PFSK-1 (cell line): Measurements from ENCODE around the gene UGGT2.

Experiments
- POLR2AphosphoS5 ChIP-seq: IDR thresholded peaks from 2 replicates; pipeline ENCODE4 v1.6.1; 2012; ENCODE audit warnings: low read depth, mild to moderate bottlenecking, control low read depth, low read length, moderate library complexity
- REST ChIP-seq, 2 experiments: IDR thresholded peaks; 2 replicates each; pipeline versions ENCODE4 v1.6.1 to v1.8.0; 2011 to 2012; ENCODE audit warnings: low read depth in 2 of 2, low read length in 2 of 2, control low read depth in 1 of 2, inconsistent platforms in 1 of 2, mild to moderate bottlenecking in 1 of 2, moderate library complexity in 1 of 2; ENCODE audit not compliant: insufficient read depth in 1 of 2
- TAF1 ChIP-seq: IDR thresholded peaks from 2 replicates; pipeline ENCODE4 v1.6.1; 2012; ENCODE audit warnings: low read length, control low read depth, borderline replicate concordance; ENCODE audit not compliant: insufficient read depth

DNA sequence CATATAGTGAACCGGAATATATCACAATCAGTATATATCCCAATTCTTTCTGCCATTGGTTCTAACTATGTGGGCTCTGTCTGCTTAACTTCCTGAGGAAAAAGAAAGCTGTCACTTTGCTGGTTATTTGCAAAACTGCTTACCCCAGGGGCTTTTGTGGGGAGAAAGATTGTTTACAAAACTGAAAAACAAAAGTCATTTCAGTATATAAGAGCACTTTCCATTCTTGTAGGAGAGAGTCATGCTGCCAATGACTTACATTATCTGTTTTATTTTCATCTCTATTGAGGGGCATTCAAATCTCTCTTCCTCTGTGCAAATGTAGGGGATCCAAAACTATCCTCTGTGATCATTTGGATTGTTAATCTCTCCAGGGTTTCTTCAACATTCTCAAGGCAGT, 33.5 kb upstream of the UGGT2 start:
- TF ChIP-seq POLR2AphosphoS5, result no peak
- TF ChIP-seq REST (IDR thresholded peaks at IDR 0.05; ENCODE audit: insufficient read depth in 1 of 2, low read depth in 2 of 2, low read length in 2 of 2), result no peak
- no peak for TF ChIP-seq TAF1
